HepG2 (cell line): ENCODE results near the gene TEAD1.

ENCODE experiments used
- DMAP1 ChIP-seq: IDR thresholded peaks from 2 replicates; pipeline ENCODE4 v1.6.1; 2016
- HCFC1 ChIP-seq: fragments of 150-350 bp; IDR thresholded peaks from 2 replicates; pipeline ENCODE4 v1.6.1; 2014; ENCODE audit warnings: low read depth, low read length
- IRF1 ChIP-seq: sonication (generic); formaldehyde crosslinking; IDR thresholded peaks from 2 replicates; pipeline ENCODE4 v1.4.0; 2020; ENCODE audit warnings: low read depth, mild to moderate bottlenecking, missing genetic modification reagents
- KMT2A ChIP-seq: sonication (generic); formaldehyde crosslinking; IDR thresholded peaks from 2 replicates; pipeline ENCODE4 v1.4.0; 2020; ENCODE audit warnings: missing genetic modification reagents
- MATR3 ChIP-seq: sonication (generic); formaldehyde crosslinking; IDR thresholded peaks from 2 replicates; pipeline ENCODE4 v1.4.0; 2020; ENCODE audit warnings: missing genetic modification reagents
- POLR2AphosphoS5 ChIP-seq: IDR thresholded peaks from 2 replicates; pipeline ENCODE4 v1.6.1; 2012; ENCODE audit warnings: low read depth, low read length
- RAD21 ChIP-seq: fragments of 450-650 bp; formaldehyde crosslinking; IDR thresholded peaks from 2 replicates; pipeline ENCODE4 v1.5.0; 2020; ENCODE audit warnings: mild to moderate bottlenecking
- TFDP2 ChIP-seq: sonication (generic); formaldehyde crosslinking; IDR thresholded peaks from 2 replicates; pipeline ENCODE4 v1.4.0; 2020; ENCODE audit warnings: missing genetic modification reagents
- ZFX ChIP-seq: sonication (generic); formaldehyde crosslinking; IDR thresholded peaks from 2 replicates; pipeline ENCODE4 v1.4.0; 2020; ENCODE audit warnings: mild to moderate bottlenecking, low read depth, missing genetic modification reagents, moderate library complexity
- ZSCAN29 ChIP-seq: sonication (generic); formaldehyde crosslinking; conservative IDR thresholded peaks from 2 replicates; pipeline ENCODE4 v1.4.0; 2020; ENCODE audit warnings: mild to moderate bottlenecking, missing genetic modification reagents

GRCh38 chr11:12770966-12771597, 96.9 kb downstream of the TEAD1 start:
- no peak for TF ChIP-seq KMT2A (CRISPR knock-in tag)
- TF ChIP-seq POLR2AphosphoS5: no peak
- no peak for TF ChIP-seq DMAP1 (CRISPR knock-in tag)
- no peak for TF ChIP-seq RAD21 (CRISPR knock-in tag)
- no peak for TF ChIP-seq IRF1
- TF ChIP-seq ZFX (CRISPR knock-in tag): no peak
- no peak for TF ChIP-seq ZSCAN29 (CRISPR knock-in tag)
- no peak for TF ChIP-seq HCFC1
- no peak for TF ChIP-seq MATR3 (CRISPR knock-in tag)
- TF ChIP-seq TFDP2: no peak
